Ecto neural progenitor cell (in vitro differentiated cells): ENCODE data around the gene TOLLIP.

Experiments
- DNase-seq: peaks from one replicate; pipeline ENCODE4 v3.0.0-alpha.2; 2018; ENCODE audit warnings: low spot score

Gene TOLLIP

GRCh38 chr11:1343391-1344055 lies 34.1 kb upstream of the TOLLIP start:
- DNase-seq = peak; percentile 38

- peak; percentile 11 for DNase-seq
Measured at GRCh38 chr11:1342946-1343345, 33.5 kb upstream of the TOLLIP start.

GRCh38 chr11:1341928-1342524 lies 32.6 kb upstream of the TOLLIP start:
- peak; percentile 15 for DNase-seq

- peak; percentile 3 for DNase-seq
Measured at GRCh38 chr11:1341226-1341625, 31.8 kb upstream of the TOLLIP start.

- no peak for DNase-seq
Measured at GRCh38 chr11:1340111-1340510, 30.7 kb upstream of the TOLLIP start.

GRCh38 chr11:1339066-1339675 lies 29.7 kb upstream of the TOLLIP start:
- DNase-seq = no peak

- peak; percentile 47 for DNase-seq
Measured at GRCh38 chr11:1338201-1339065, 29.0 kb upstream of the TOLLIP start.

- DNase-seq = no peak
Measured at GRCh38 chr11:1337647-1338007, 28.2 kb upstream of the TOLLIP start.

GRCh38 chr11:1336836-1337646 lies 27.6 kb upstream of the TOLLIP start:
- no peak for DNase-seq

GRCh38 chr11:1335811-1336761 lies 26.7 kb upstream of the TOLLIP start:
- DNase-seq = peak; percentile 83

- no peak for DNase-seq
Measured at GRCh38 chr11:1335264-1335810, 25.9 kb upstream of the TOLLIP start.

- no peak for DNase-seq
Measured at GRCh38 chr11:1333860-1334259, 24.4 kb upstream of the TOLLIP start.

GRCh38 chr11:1333091-1333772 lies 23.8 kb upstream of the TOLLIP start:
- no peak for DNase-seq

- DNase-seq = no peak
Measured at GRCh38 chr11:1330473-1330872, 21.0 kb upstream of the TOLLIP start.

- no peak for DNase-seq
Measured at GRCh38 chr11:1327064-1327460, 17.6 kb upstream of the TOLLIP start.

GRCh38 chr11:1326435-1327063 lies 17.1 kb upstream of the TOLLIP start:
- no peak for DNase-seq

GRCh38 chr11:1323774-1324173 lies 14.3 kb upstream of the TOLLIP start:
- no peak for DNase-seq

- DNase-seq = no peak
Measured at GRCh38 chr11:1317993-1318392, 8.6 kb upstream of the TOLLIP start.

GRCh38 chr11:1317432-1317831 lies 8.0 kb upstream of the TOLLIP start:
- DNase-seq = no peak
